T follicular helper cell (primary cell): ENCODE results near the gene FMNL2.
A peak's percentile ranks its signal among the peaks of the same experiment; 100 is the strongest.

ENCODE experiments used
- DNase-seq: peaks from one replicate; pipeline ENCODE4 v3.0.0-alpha.2; 2020; ENCODE audit warnings: low read depth

The FMNL2 gene

DNA sequence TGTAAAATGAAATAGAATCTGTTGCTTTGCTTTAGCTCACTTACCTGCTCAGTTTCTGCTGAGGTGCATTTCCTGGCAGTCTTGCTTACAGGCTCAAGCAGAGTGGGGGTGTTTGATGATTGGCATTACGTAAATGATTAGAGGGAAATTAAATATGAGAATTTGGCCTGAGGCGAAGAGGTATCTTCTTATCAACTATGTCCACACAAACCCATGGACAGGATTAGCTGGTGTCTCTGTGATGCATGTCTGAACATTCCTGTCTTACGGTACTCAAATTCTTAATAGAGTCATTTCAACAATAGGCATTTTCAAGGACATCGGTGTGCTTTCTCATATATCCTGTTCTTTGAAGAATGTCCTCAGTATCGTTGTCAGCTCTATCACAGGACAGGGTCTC, 280.2 kb downstream of the FMNL2 start:
- no peak for DNase-seq

- DNase-seq: no peak
Measured at GRCh38 chr2:152617456-152618192, 282.6 kb downstream of the FMNL2 start.

GRCh38 chr2:152618193-152618564, 283.2 kb downstream of the FMNL2 start:
- DNase-seq: no peak

GRCh38 chr2:152620208-152620607, 285.2 kb downstream of the FMNL2 start:
- no peak for DNase-seq

DNA sequence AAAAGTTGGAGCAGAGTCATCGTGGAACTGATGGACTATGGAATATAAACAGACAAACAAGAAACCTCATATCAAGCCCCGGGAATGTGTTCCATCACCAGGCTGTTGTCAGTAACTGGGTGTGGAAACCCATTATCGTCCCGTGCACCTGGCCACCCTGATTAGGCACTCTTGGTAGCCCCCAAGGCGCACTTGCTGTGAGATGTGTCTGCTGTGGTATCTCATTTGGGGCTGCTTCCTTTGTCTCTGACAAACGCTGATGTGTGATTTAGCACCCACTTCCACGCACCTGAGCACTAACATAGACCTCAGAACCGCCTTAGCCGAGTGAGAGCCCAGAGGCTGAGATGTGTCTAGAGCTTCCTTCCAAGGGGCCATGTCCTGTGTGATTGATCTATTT, 286.0 kb downstream of the FMNL2 start:
- no peak for DNase-seq

- no peak for DNase-seq
Measured at GRCh38 chr2:152622219-152622618, 287.2 kb downstream of the FMNL2 start.

DNA sequence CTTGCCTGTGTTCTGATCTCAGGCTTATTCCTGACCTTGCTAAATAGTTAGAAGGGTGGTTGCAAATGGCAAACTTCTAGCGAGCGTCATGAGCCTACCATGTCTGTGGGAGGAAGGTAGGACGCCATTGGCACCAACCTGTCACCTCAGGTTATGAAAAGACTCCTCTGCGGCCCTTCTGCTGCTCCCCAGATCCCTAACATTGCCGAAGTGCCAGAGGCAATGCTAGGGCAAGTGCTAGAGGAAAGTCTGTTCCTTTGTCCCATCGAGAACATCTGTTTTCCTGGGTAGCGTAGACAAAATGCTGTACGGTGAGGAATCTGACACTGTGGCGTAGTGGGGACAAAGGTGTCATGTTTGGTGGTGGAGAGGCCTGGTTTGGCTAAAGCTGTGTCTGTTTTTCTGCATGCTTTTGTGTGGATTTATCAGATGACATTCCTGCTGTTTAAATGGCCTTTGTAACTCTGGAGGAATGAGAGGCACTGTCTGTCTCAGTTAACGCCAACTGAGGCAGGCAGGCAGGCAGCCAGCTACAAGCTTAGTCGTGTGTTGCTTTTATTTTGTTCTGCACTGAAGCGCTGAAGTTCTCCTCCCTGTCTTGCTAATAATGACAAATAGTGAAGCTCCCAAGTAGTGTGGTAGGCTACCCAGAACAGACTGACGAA, 288.2 kb downstream of the FMNL2 start:
- DNase-seq: no peak

DNA sequence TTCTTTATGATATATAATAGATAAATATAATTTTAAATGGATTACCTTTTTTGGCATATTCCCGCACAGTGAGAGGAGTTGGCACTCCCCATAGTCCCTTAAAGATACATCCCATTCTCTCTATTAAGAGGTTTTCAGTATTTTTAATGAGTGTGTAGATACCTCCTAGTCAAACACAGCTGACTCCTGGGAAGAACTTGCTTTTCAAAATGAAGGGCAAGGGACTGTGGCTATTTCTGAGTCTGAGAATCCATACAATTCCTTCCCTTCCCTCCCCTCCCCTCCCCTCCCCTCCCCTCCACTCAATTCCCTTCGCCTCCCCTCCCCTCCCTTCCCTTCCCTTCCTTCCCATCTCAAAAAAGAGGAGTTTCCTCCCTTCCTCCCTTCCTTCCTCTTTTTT, 288.8 kb downstream of the FMNL2 start:
- DNase-seq: no peak

DNA sequence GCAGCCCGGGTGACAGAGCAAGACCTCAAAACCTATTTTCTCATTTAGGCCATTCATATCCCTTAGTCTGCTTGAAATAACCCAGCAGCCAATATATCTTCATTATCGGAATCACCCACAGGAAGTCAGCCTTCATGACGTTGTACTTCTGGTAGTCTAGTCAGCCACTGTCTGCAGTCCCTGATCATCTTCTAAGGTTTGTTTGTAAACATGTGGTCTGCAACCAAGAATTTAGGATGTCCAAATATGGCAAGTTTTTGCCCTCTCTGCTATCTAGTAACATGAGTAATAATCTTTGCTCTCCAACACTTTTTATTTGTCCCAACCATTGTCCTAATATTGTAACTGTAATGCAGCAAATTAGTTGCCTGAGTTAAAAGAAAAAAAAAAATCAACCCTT, 289.8 kb downstream of the FMNL2 start:
- no peak for DNase-seq

- DNase-seq: no peak
Measured at GRCh38 chr2:152626911-152627339, 292.0 kb downstream of the FMNL2 start.

GRCh38 chr2:152627351-152627957, 292.5 kb downstream of the FMNL2 start:
- DNase-seq: no peak

DNA sequence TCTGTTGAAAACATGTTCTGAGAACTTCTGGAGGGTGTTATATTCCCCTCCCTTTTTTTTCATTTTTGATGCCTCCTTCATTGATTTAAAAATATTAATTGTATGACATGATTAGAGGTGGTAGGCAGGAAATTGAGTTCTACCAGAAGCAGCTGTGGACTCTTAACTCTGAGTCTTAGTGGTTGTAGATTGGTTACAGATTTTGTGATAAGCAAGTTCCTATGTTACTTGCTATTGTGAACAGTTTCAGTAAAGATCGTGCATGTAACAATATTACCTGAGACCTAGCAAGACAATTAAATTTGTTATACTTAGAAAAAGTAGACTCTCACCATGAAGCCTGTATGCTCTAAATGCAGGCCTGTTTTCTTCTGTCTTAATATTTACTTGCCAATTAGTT, 294.2 kb downstream of the FMNL2 start:
- no peak for DNase-seq

GRCh38 chr2:152630466-152630865, 295.5 kb downstream of the FMNL2 start:
- DNase-seq: no peak

GRCh38 chr2:152632736-152633135, 297.8 kb downstream of the FMNL2 start:
- no peak for DNase-seq

DNA sequence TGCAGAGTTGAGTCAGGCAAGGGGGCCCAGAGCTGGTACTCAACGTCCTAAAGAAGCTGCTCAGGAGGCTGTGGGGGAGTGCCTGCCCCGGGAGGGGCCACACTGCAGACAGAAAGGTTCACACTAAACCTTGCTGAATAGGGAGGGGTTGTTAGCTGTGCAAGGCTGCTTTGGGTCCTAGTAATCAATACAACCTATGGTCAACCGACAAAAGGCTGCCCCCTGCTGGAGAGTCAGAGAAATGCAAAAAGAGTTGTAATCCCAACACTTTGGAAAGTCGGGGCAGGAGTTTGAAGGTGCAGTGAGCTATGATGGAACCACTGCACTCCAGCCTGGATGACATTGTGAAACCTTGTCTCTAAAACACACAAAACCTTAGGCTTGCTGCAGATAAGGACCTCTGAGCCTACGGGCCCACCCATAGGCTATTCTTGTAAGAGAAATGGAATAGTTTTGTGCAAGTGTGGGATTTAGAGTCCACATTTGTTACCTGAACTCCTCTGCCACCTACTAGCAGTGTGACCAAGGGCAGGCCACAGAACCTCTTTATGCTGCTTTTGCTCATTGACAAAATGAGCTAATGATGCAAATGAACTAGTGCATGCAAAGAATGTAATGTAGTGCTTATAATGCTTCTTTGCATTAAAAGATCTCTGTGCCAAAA, 300.8 kb downstream of the FMNL2 start:
- DNase-seq: peak; percentile 40

GRCh38 chr2:152637251-152637650, 302.3 kb downstream of the FMNL2 start:
- DNase-seq: no peak

- no peak for DNase-seq
Measured at GRCh38 chr2:152638056-152638455, 303.1 kb downstream of the FMNL2 start.

DNA sequence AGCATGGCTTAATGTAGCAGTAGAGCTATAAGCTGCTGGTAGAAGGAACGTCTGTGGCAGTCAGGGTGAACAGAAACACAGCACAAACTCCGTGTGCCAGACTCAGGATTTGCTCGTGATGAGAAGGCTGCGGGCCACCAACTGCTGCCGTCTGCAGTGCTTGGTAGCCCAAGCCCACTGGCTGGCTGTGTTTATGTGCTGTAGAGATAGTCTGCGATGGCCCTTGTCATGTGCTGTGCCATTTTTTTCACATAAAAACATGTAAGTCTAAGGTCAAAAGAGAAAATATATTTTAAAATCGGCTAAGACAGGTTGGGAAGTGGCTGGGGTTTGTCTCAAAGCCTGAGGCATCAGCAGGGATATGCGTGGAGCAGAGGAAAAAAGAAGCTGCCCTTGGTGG, 303.6 kb downstream of the FMNL2 start:
- DNase-seq: no peak

DNA sequence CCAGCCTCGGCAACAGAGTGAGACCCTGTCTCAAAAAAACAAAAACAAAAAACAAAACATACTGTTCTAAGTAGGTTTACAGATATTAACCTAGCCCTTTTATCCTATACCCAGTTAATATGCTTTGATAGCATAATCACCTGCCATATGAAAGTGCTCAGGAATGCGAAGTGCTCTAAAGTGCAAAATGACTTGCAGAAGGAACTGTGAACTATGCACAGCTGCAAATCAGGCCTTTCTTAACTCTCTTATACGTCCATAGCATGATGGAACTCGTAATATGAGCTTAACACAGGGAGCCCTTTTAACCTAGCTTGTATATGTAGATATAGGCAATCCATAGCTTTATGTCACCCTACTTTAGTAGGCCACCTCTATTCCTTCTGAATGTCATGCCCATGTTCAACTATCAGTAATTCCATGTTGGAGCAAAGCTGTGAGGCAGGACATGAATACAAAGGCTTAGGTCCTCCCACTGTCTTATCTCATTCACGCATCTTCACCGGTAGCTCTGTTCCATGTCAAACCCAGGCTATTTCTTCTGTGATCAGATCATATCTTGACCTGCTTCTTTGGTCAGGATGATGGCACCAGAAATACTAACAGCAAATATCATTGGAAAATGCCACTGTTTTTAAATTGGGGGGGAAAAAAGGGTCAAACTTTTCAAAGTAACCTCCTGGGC, 309.4 kb downstream of the FMNL2 start:
- DNase-seq: no peak

- no peak for DNase-seq
Measured at GRCh38 chr2:152646264-152646663, 311.3 kb downstream of the FMNL2 start.

DNA sequence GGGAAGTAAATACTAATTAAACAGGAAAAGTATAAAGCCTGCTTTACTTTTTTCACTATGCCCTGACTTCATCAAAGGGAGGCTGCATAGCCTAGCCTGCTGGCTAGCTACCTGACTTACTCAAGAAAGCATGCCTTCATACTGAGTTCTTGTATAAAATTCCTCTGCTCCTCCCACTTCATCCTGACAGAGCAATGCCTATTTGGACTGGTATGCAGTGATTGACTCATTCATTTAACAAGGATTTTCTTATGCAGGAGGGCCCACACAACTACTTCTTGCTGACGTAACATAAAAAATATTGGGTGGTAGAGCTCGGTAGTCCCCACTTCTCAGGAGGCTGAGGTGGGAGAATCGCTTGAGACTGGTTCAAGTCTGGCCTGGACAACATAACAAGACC, 311.8 kb downstream of the FMNL2 start:
- no peak for DNase-seq

DNA sequence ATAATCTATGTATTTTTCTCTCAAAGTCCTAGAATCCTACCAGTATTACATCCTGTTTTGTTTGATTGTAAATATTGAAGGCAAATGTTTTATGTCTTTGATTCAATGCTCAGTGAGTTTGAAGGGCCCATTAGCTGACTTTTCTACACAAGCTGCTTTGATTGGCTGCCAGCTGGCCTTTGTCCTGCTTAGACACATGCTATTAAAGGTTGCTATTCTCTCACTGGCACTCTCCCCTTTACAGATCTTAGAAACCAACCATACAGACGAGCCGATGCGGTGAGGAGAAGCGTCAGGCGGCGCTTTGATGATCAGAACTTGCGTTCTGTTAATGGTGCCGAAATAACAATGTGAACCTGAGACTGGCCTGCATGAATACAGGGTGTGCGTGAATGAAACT, 312.6 kb downstream of the FMNL2 start:
- no peak for DNase-seq
